ENCODE data around the gene SIAH2.

SIAH2 gene

DNA sequence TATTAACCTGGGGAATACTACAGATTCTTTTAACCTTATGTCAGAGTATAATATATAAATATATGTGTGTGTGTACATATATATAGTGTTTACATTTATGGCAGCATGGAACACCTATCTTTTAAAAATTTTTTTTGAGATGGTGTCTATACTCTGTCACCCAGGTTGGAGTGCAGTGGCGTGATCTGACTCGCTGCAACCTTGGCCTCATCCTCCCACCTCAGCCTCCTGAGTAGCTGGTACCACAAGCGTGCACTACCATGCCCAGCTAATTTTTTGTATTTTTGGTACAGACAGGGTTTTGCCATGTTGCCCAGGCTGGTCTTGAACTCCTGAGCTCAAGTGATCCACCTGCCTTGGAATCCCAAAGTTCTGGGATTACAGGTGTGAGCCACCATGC is 40.7 kb downstream of the SIAH2 start:
- H3K4me3 ChIP-seq (ENCODE audit: low read length), result no peak overlapping the region

DNA sequence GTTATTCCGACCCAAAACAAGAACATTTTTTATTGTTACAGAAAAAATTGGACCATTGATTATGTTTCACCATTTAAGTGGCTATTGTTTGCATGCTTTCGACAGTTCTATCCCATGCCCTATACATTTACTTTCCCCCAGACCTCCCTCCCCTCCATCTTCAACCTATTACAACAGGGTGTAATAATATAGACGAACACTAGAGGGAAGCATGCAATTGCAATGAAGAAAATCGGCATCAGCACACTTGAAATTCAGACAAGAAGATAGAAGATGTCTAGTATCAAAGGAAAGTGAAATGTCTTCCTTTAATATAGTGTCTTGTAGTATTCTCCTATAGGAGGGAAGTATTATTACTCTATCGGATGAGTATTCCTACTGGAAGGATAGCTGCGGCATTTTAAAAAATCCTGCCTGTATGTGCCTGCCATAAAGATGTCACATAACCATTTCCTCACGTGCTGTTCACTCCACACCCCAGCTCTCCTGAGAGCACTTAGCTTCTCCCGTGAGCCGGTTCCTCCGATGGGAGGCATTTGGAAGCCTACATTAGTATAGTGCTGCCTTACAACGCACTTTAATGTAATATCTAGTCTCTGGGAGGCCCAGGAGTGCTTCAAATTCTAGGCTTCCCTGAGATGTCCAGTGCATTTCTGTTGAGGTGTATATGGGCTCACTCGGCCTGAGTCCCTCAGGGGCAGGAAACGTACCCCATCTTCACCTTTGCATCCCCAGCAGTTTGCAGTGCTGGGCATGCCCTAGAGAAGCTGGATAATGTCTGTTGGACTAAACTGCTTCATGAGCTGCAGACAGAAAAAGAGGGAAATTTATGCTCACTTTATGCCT is 41.5 kb downstream of the SIAH2 start:
- H3K36me3 ChIP-seq (ENCODE audit: insufficient read depth, low read depth, low read length), result no peaks in the 10 kb centered on the region

More for the DNA sequence above, 40.7 kb downstream of the SIAH2 start:
- no peaks in the 10 kb centered on the region for H3K36me3 ChIP-seq (ENCODE audit: insufficient read depth, low read depth, low read length)
- no peak overlapping the region for H3K27ac ChIP-seq (ENCODE audit: low read length)
- H3K9ac ChIP-seq (ENCODE audit: low read depth, low read length), result no peak overlapping the region
- H3K9me3 ChIP-seq (ENCODE audit: insufficient read depth, low read depth, low read length), result no peaks in the 10 kb centered on the region
- H3K27me3 ChIP-seq (ENCODE audit: insufficient read depth, low read length), result no peaks in the 10 kb centered on the region
- no peaks in the 10 kb centered on the region for H3K4me1 ChIP-seq (ENCODE audit: insufficient read depth, low read length)

DNA sequence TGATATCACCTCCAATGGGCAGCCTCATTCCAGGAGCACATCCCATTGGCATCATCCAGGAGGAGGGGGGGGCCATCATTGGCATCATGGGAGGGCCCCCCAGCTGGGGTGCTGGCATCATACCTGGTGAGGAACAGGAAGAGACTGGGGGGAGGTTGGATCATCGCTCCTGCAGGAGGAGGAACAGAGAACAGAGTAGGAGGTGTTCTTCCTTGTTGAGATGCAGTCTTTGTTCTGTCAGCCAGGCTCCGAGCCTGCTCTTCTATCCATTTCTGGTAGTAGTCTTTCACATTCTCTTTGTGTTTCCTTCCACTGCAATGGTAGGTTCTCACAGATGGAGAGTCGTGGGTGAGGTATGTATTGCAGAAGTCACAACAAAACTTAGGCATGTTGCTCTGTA is 42.5 kb downstream of the SIAH2 start:
- Histone ChIP-seq H3K9me3 (ENCODE audit: insufficient read depth, low read depth, low read length) (no peaks in the 10 kb centered on the region; the same call in 1 of the 2 replicates), H3K27me3 (ENCODE audit: insufficient read depth, low read length) (no peaks in the 10 kb centered on the region), H3K4me1 (ENCODE audit: insufficient read depth, low read length) (no peaks in the 10 kb centered on the region), H3K4me3 (ENCODE audit: low read length) (no peak overlapping the region), H3K27ac (ENCODE audit: low read length) (no peak overlapping the region), H3K36me3 (ENCODE audit: insufficient read depth, low read depth, low read length) (no peaks in the 10 kb centered on the region), H3K9ac (ENCODE audit: low read depth, low read length) (no peak overlapping the region)

More for the DNA sequence above, 41.5 kb downstream of the SIAH2 start:
- Histone ChIP-seq H3K27ac (ENCODE audit: low read length) (no peak overlapping the region), H3K4me1 (ENCODE audit: insufficient read depth, low read length) (no peaks in the 10 kb centered on the region), H3K4me3 (ENCODE audit: low read length) (no peak overlapping the region), H3K9me3 (ENCODE audit: insufficient read depth, low read depth, low read length) (no peaks in the 10 kb centered on the region; the same call in 1 of the 2 replicates), H3K27me3 (ENCODE audit: insufficient read depth, low read length) (no peaks in the 10 kb centered on the region), H3K9ac (ENCODE audit: low read depth, low read length) (no peak overlapping the region)

DNA sequence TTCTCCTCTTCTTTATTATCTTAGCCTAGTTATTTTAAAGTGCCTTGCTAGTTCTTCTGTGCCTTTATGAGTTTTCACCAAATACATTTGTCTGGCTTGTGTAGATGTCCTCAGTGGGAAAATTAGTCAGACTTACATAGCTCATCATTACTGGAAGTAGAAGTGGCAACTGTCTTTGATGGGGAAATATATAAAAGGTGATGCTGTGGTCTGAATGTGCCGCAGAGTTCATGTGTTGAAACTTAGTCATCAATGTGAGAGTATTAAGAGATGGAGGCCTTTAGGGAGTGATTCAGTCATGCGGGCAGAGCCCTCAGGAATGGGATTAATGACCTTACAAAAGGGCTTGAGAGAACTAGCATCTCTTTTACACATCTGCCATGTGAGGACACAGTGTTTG is 52.9 kb downstream of the SIAH2 start:
- Histone ChIP-seq H3K9me3 (ENCODE audit: insufficient read depth, low read depth, low read length) (peaks cover 11% of the 10 kb centered on the region; the same call in 1 of the 2 replicates), H3K27me3 (ENCODE audit: insufficient read depth, low read length) (no peaks in the 10 kb centered on the region), H3K4me3 (ENCODE audit: low read length) (no peak overlapping the region), H3K27ac (ENCODE audit: low read length) (no peak overlapping the region), H3K4me1 (ENCODE audit: insufficient read depth, low read length) (no peaks in the 10 kb centered on the region), H3K36me3 (ENCODE audit: insufficient read depth, low read depth, low read length) (no peaks in the 10 kb centered on the region; the same call in 1 of the 2 replicates), H3K9ac (ENCODE audit: low read depth, low read length) (no peak overlapping the region)

DNA sequence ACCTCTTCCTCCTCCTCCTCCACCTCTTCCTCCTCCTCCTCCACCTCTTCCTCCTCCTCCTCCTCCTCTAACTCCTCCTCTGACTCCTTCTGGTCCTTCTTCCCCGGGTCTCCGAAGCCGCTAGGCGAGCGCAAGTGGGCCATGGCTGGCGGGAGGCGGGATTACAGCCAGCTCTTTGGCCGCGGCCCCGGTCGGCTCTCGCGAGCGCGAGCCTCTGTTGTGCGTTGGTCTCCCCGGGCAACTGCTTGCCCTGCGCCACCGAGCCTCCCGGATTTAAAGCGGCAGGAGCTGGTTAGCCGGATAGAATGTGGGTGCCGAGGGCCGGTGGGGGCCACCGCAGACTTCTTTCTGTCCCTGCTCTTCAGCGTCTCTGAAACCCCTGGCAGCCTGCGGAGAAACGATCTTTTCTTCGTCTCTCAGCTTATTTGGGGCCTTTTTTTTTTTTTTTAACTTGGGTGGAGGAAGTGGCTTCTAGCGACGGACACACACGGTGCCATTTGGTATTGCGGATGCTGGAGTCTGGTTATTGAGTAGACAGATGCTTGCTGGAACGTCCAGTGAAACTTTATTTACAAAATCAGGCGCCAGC is 59.1 kb downstream of the SIAH2 start, which contains the start of gene ERICH6:
Gene ERICH6, minus strand, starts transcription at position 165 of the 589 bp plus-strand sequence. Its CDS starts 22 bp downstream, at position 143.
- no peak within 1 kb of the TSS for H3K27ac ChIP-seq (ENCODE audit: low read length)
- H3K4me3 ChIP-seq (ENCODE audit: low read length), result peak within 1 kb of the TSS; percentile 91
- H3K36me3 ChIP-seq (ENCODE audit: insufficient read depth, low read depth, low read length), result no peaks in the 10 kb centered on the region
- H3K4me1 ChIP-seq (ENCODE audit: insufficient read depth, low read length), result no peaks in the 10 kb centered on the region
- no peaks in the 10 kb centered on the region for H3K27me3 ChIP-seq (ENCODE audit: insufficient read depth, low read length)
- no peaks in the 10 kb centered on the region for H3K9me3 ChIP-seq (ENCODE audit: insufficient read depth, low read depth, low read length)
- H3K9ac ChIP-seq (ENCODE audit: low read depth, low read length), result peak within 1 kb of the TSS; percentile 87

DNA sequence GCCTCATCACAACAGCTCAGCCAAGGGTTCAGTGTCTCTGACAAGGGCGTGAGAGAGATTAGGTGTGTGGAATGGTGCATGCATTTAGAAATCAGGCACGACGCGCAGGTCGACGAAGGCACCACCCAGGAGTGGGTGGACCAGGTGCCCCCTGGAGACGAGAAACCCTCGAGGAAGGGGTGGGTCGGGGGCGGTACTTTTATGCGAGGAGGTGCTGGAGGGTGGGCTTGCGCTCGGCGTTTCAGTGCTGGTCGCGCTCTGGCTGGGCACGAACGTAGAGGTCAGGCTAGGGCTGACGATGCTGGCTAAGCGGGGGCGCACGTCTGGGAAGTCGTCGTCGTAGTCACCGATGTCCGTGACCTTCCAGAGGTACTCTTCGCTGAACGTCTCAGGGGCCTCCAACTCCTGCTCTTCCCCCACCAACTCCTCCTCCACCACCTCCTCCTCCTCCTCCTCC is 59.6 kb downstream of the SIAH2 start:
- Histone ChIP-seq H3K9ac (ENCODE audit: low read depth, low read length) (peak overlapping the region; percentile 71), H3K36me3 (ENCODE audit: insufficient read depth, low read depth, low read length) (no peaks in the 10 kb centered on the region), H3K4me3 (ENCODE audit: low read length) (peak overlapping the region; percentile 91), H3K9me3 (ENCODE audit: insufficient read depth, low read depth, low read length) (no peaks in the 10 kb centered on the region), H3K27me3 (ENCODE audit: insufficient read depth, low read length) (no peaks in the 10 kb centered on the region), H3K27ac (ENCODE audit: low read length) (no peak overlapping the region), H3K4me1 (ENCODE audit: insufficient read depth, low read length) (no peaks in the 10 kb centered on the region)

DNA sequence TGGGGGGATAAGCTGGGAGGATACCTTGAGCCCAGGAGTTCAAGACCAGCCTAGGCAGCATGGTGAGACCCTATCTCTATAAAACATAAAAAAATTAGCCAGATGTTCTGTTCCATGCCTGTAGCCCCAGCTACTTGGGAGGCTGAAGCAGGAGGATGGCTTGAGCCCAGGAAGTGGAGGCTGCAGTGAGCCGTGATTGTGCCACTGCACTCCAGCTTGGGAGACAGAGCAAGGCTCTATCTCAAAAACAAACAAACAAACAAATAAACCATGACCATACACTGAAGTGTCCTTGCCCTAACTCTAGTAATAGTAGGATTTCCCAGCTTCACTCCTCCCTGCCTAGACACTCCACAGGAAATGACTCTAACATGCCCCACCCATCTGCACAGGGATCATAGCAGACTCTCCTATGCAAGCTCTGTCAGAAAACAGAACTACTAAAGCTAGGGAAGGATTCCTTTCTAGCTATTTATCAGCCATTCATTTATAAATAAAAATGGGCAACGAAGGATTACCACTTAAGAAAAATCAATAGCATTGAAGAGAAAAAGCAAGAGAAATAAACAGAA is 63.8 kb downstream of the SIAH2 start:
- no peaks in the 10 kb centered on the region for H3K4me1 ChIP-seq (ENCODE audit: insufficient read depth, low read length)
- H3K9me3 ChIP-seq (ENCODE audit: insufficient read depth, low read depth, low read length), result peaks cover 7% of the 10 kb centered on the region; the same call in 1 of the 2 replicates
- no peak overlapping the region for H3K4me3 ChIP-seq (ENCODE audit: low read length)
- no peak overlapping the region for H3K9ac ChIP-seq (ENCODE audit: low read depth, low read length)
- H3K36me3 ChIP-seq (ENCODE audit: insufficient read depth, low read depth, low read length), result no peaks in the 10 kb centered on the region
- no peak overlapping the region for H3K27ac ChIP-seq (ENCODE audit: low read length)
- no peaks in the 10 kb centered on the region for H3K27me3 ChIP-seq (ENCODE audit: insufficient read depth, low read length)

DNA sequence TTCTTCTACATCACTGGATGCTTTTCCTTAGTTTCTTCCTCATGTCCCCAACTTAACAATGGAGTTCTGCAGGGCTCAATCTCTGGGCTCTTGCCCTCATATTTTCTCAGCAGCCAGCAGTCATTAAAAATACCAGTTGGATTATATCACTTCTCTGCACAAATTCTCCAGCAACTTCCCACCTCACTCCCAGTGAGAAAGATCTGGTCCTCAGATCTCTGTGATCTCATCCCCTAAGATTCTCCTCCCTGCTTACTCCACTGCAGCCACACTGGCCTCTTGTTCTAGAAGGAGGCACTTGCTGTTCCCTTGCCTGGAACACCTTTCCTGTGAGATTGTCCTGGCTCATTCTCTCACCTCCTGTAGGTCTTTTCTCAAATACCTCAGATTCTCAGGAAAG is 65.3 kb downstream of the SIAH2 start:
- H3K9ac ChIP-seq (ENCODE audit: low read depth, low read length), result no peak overlapping the region
- H3K27me3 ChIP-seq (ENCODE audit: insufficient read depth, low read length), result no peaks in the 10 kb centered on the region
- H3K4me3 ChIP-seq (ENCODE audit: low read length), result no peak overlapping the region
- no peak overlapping the region for H3K27ac ChIP-seq (ENCODE audit: low read length)
- peaks cover 16% of the 10 kb centered on the region; the same call in 1 of the 2 replicates for H3K9me3 ChIP-seq (ENCODE audit: insufficient read depth, low read depth, low read length)
- H3K4me1 ChIP-seq (ENCODE audit: insufficient read depth, low read length), result no peaks in the 10 kb centered on the region
- no peaks in the 10 kb centered on the region for H3K36me3 ChIP-seq (ENCODE audit: insufficient read depth, low read depth, low read length)

DNA sequence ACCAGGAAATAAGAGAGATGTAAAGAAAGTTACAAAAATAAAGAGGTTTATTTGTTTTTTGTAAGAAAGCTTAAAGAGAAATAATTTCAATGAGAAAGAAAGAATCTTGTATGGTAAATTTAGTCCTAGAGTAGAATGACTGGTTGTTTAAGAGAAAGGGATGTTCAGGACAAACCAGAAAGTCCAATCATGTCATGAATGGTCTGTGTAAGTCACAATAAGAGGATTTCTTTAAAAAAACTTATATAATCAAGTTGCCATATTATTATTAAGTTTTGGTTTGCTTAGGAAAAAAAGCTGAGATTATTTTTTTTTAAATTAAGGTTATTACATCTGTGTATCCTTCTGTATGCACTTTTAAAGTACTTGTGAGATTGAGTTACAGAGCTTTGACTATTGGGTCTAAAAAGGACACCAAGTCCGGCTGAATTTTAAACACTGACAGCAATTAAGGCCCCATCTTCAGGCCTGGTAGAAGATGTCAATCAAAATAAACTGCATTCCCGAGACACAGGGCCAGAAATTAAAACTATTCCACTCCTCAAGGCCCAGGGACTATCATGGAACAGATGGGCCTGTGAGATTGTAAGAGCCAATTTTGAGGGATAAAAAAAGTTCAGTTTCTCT is 71.4 kb downstream of the SIAH2 start:
- H3K36me3 ChIP-seq (ENCODE audit: insufficient read depth, low read depth, low read length), result no peaks in the 10 kb centered on the region
- no peak overlapping the region for H3K27ac ChIP-seq (ENCODE audit: low read length)
- H3K9me3 ChIP-seq (ENCODE audit: insufficient read depth, low read depth, low read length), result peaks cover 53% of the 10 kb centered on the region
- no peak overlapping the region for H3K9ac ChIP-seq (ENCODE audit: low read depth, low read length)
- no peaks in the 10 kb centered on the region for H3K4me1 ChIP-seq (ENCODE audit: insufficient read depth, low read length)
- no peak overlapping the region for H3K4me3 ChIP-seq (ENCODE audit: low read length)
- H3K27me3 ChIP-seq (ENCODE audit: insufficient read depth, low read length), result no peaks in the 10 kb centered on the region

Measured in iPS-20b (cell line).